ENCODE measurements around the gene GFRA1. TPM values are rescaled to one million over a fixed set of nuclear protein-coding genes. Genes with fewer than 3 reads are reported as not detected.

GFRA1 gene
- total and polyA plus RNA-seq, 2 of the 4 experiments (the other 2 are of a cell fraction), result 9.1 to 9.3 TPM

DNA sequence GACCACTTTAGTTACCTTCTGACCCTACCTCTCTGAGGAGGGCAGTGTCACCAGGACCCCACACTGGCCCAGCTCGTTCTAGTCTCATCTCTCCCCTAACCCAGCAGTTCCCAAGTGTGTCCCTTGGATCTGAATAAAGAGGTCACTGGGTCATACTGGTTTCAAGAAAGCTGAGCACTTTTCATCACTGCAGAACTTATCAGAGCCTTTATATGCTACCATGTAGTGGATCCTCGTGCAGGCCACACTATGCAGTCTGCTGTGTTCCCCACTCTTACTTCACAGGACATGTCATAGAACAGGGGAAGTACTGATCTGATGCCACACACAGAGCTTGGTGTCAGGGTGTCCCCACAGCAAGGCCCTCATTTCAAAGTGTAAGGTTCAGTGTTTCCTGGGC lies 113.8 kb downstream of the GFRA1 start:
- Histone ChIP-seq H2BK15ac (ENCODE audit: low read depth, low read length) (no peak overlapping the region), H3K4ac (ENCODE audit: low read depth, low read length) (no peak overlapping the region), H3K4me1 (ENCODE audit: control insufficient read depth, insufficient read depth, low read length) (no peaks in the 10 kb centered on the region), H2AFZ (replicated peaks; ENCODE audit: low read length, poor library complexity) (no peak overlapping the region), H3K27ac (ENCODE audit: insufficient read depth, low read length) (no peak overlapping the region), H2BK5ac (ENCODE audit: low read depth, low read length, poor library complexity, severe bottlenecking) (no peak overlapping the region), H3K9me1 (ENCODE audit: insufficient read depth, low read length) (no peaks in the 10 kb centered on the region), H3K4me2 (ENCODE audit: low read depth, low read length) (no peak overlapping the region), H2AK5ac (ENCODE audit: low read depth, low read length) (no peak overlapping the region), H4K20me1 (ENCODE audit: insufficient read depth, low read length) (no peaks in the 10 kb centered on the region), H3K36me3 (ENCODE audit: control insufficient read depth, insufficient read depth, low read length) (no peaks in the 10 kb centered on the region), H3K9ac (ENCODE audit: low read depth, low read length) (no peak overlapping the region), H3K14ac (replicated peaks; ENCODE audit: low read depth, low read length) (no peak overlapping the region), H4K5ac (ENCODE audit: low read depth, low read length) (no peak overlapping the region), H3K4me3 (ENCODE audit: insufficient read depth, low read depth, low read length) (no peak overlapping the region), H4K8ac (ENCODE audit: low read depth in 2 of 2, low read length in 2 of 2) (no peak overlapping the region), H4K91ac (ENCODE audit: insufficient read depth, low read depth, low read length) (no peak overlapping the region), H2BK120ac (ENCODE audit: low read depth, low read length) (no peak overlapping the region), H2AK9ac (replicated peaks; ENCODE audit: low read depth, low read length, poor library complexity) (no peak overlapping the region), H3K23ac (ENCODE audit: low read depth, low read length) (no peak overlapping the region), H3K9me3 (ENCODE audit: control insufficient read depth, insufficient read depth, low read length) (peaks cover 12% of the 10 kb centered on the region), H3K79me1 (ENCODE audit: low read depth in 1 of 2, low read length in 2 of 2) (no peaks in the 10 kb centered on the region), H3K27me3 (ENCODE audit: control insufficient read depth, insufficient read depth, low read length) (no peaks in the 10 kb centered on the region), H2BK20ac (ENCODE audit: low read depth, low read length) (no peak overlapping the region), H3K56ac (ENCODE audit: extremely low read depth, insufficient read depth, low read length) (no peak overlapping the region), H3K18ac (ENCODE audit: low read depth, low read length) (no peak overlapping the region)
- ChIA-PET CTCF (no interaction called here), POLR2A (ENCODE audit: unreplicated experiment) (no interaction called here)
- no peak for TF ChIP-seq CHD1 (IDR thresholded peaks at IDR 0.05; ENCODE audit: low read depth, low read length)
- TF ChIP-seq MAZ (IDR thresholded peaks at IDR 0.05; ENCODE audit: borderline replicate concordance, low read depth, low read length), result no peak
- TF ChIP-seq, protein P1, sequence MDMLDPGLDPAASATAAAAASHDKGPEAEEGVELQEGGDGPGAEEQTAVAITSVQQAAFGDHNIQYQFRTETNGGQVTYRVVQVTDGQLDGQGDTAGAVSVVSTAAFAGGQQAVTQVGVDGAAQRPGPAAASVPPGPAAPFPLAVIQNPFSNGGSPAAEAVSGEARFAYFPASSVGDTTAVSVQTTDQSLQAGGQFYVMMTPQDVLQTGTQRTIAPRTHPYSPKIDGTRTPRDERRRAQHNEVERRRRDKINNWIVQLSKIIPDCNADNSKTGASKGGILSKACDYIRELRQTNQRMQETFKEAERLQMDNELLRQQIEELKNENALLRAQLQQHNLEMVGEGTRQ (IDR thresholded peaks at IDR 0.05; ENCODE audit: low read depth, low read length), result no peak
- TF ChIP-seq, protein P2, sequence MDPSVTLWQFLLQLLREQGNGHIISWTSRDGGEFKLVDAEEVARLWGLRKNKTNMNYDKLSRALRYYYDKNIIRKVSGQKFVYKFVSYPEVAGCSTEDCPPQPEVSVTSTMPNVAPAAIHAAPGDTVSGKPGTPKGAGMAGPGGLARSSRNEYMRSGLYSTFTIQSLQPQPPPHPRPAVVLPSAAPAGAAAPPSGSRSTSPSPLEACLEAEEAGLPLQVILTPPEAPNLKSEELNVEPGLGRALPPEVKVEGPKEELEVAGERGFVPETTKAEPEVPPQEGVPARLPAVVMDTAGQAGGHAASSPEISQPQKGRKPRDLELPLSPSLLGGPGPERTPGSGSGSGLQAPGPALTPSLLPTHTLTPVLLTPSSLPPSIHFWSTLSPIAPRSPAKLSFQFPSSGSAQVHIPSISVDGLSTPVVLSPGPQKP (IDR thresholded peaks at IDR 0.05; ENCODE audit: borderline replicate concordance, low read depth, low read length), result no peak
- TF ChIP-seq, protein P3, sequence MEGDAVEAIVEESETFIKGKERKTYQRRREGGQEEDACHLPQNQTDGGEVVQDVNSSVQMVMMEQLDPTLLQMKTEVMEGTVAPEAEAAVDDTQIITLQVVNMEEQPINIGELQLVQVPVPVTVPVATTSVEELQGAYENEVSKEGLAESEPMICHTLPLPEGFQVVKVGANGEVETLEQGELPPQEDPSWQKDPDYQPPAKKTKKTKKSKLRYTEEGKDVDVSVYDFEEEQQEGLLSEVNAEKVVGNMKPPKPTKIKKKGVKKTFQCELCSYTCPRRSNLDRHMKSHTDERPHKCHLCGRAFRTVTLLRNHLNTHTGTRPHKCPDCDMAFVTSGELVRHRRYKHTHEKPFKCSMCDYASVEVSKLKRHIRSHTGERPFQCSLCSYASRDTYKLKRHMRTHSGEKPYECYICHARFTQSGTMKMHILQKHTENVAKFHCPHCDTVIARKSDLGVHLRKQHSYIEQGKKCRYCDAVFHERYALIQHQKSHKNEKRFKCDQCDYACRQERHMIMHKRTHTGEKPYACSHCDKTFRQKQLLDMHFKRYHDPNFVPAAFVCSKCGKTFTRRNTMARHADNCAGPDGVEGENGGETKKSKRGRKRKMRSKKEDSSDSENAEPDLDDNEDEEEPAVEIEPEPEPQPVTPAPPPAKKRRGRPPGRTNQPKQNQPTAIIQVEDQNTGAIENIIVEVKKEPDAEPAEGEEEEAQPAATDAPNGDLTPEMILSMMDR (conservative IDR thresholded peaks at IDR 0.05; ENCODE audit: low read depth, low read length), result no peak
- TF ChIP-seq POLR2A (IDR thresholded peaks at IDR 0.05; ENCODE audit: low read depth, low read length), result no peak
- no peak for TF ChIP-seq CEBPB (IDR thresholded peaks at IDR 0.05; ENCODE audit: low read depth, low read length)
- no peak for TF ChIP-seq SMC3 (IDR thresholded peaks at IDR 0.05; ENCODE audit: low read depth, low read length)
- no peak for TF ChIP-seq MAFK (IDR thresholded peaks at IDR 0.05; ENCODE audit: low read depth, low read length)
- no peak for TF ChIP-seq RAD21 (IDR thresholded peaks at IDR 0.05; ENCODE audit: low read length)
- TF ChIP-seq BHLHE40 (IDR thresholded peaks at IDR 0.05; ENCODE audit: low read depth, low read length), result no peak
- ATAC-seq (ENCODE audit: low read depth) (no peak), DNase-seq (no peak)
- BruUV-seq (replicated peaks), result no TSS peak
- intact Hi-C loops (cut with micrococcal nuclease) (no loop called here), dilution Hi-C loops (cut with HindIII; ENCODE audit: low sequenced_read_pairs, unreplicated experiment) (no loop called here), in situ Hi-C loops (cut with MboI; ENCODE audit: low sequenced_read_pairs) (no loop called here)
- no CpG with 5 or more reads among the region's 2 CpGs for WGBS, 2 experiments (ENCODE audit: extremely low coverage in 2 of 2, insufficient read length in 1 of 2)
